Measurements from ENCODE around the gene HNRNPF.

HNRNPF gene

GRCh38 chr10:43390759-43391158, 18.2 kb downstream of the HNRNPF start:
- H3K4me3 ChIP-seq (ENCODE audit: low read depth in 1 of 5, low read length in 5 of 5): no peak overlapping the region
- no peak overlapping the region for H3K27ac ChIP-seq (ENCODE audit: low read depth, low read length)
- no peaks in the 10 kb centered on the region for H3K9me3 ChIP-seq (ENCODE audit: control insufficient read depth in 5 of 5, low read length in 5 of 5)
- H3K4me1 ChIP-seq (ENCODE audit: control insufficient read depth in 5 of 5, insufficient read depth in 5 of 5, low read length in 5 of 5): peaks cover 0 to 25% (median 20%) of the 10 kb centered on the region in 5 donors
- H3K36me3 ChIP-seq (ENCODE audit: control insufficient read depth in 5 of 5, insufficient read depth in 5 of 5, low read length in 5 of 5): peaks cover 27 to 91% (median 78%) of the 10 kb centered on the region in 5 donors
- H3K9ac ChIP-seq (ENCODE audit: low read length in 5 of 5): no peak overlapping the region
- no peaks in the 10 kb centered on the region for H3K27me3 ChIP-seq (ENCODE audit: control insufficient read depth in 5 of 5, insufficient read depth in 4 of 5, low read length in 5 of 5)

DNA sequence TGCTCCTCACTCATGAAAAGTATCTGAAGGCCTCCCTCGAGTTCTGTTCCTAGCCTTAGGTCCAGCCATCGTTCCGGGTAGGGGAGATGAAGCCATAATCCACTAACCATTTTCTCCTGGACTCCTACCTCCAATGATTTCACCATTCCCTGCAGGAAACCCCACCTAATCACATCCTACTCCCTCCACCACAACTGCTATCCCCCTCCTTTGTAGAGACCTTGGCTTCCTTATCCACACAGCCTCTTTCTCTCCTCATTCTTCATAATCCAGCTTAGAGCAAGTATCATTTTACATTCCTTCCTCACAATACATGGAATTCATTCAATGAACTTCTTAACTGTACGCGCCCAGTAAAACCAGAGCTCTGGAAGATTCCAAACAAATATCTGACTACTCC, 18.7 kb downstream of the HNRNPF start:
- Histone ChIP-seq H3K4me1 (ENCODE audit: control insufficient read depth in 5 of 5, insufficient read depth in 5 of 5, low read length in 5 of 5) (peaks cover 0 to 20% (median 15%) of the 10 kb centered on the region in 5 donors), H3K4me3 (ENCODE audit: low read depth in 1 of 5, low read length in 5 of 5) (no peak overlapping the region), H3K9ac (ENCODE audit: low read length in 5 of 5) (no peak overlapping the region), H3K27ac (ENCODE audit: low read depth, low read length) (no peak overlapping the region), H3K36me3 (ENCODE audit: control insufficient read depth in 5 of 5, insufficient read depth in 5 of 5, low read length in 5 of 5) (peaks cover 27 to 94% (median 78%) of the 10 kb centered on the region in 5 donors), H3K27me3 (ENCODE audit: control insufficient read depth in 5 of 5, insufficient read depth in 4 of 5, low read length in 5 of 5) (no peaks in the 10 kb centered on the region), H3K9me3 (ENCODE audit: control insufficient read depth in 5 of 5, low read length in 5 of 5) (no peaks in the 10 kb centered on the region)

DNA sequence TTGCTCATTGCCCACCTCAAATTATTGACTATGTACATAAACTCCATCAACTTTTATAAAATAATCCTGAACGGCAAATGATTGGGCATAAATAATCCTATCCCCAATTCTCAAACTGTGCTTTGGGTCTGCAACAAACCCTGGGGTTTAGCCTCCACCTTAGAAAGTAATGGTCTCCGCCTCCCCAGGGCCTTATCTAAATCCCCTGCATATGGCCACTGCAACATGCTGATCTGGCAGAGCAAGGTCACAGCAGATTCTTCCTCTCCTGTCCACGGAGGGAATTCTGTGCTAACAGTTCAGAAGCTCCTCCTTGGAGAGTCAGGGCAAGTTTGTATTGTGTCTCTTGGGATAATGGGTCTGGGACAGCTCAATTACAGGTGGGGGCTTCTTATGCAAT, 19.1 kb downstream of the HNRNPF start:
- H3K4me1 ChIP-seq (ENCODE audit: control insufficient read depth in 5 of 5, insufficient read depth in 5 of 5, low read length in 5 of 5): peaks cover 0 to 16% (median 11%) of the 10 kb centered on the region in 5 donors
- H3K4me3 ChIP-seq (ENCODE audit: low read depth in 1 of 5, low read length in 5 of 5): no peak overlapping the region
- no peaks in the 10 kb centered on the region for H3K27me3 ChIP-seq (ENCODE audit: control insufficient read depth in 5 of 5, insufficient read depth in 4 of 5, low read length in 5 of 5)
- H3K36me3 ChIP-seq (ENCODE audit: control insufficient read depth in 5 of 5, insufficient read depth in 5 of 5, low read length in 5 of 5): peaks cover 27 to 98% (median 79%) of the 10 kb centered on the region in 5 donors
- no peak overlapping the region for H3K9ac ChIP-seq (ENCODE audit: low read length in 5 of 5)
- no peak overlapping the region for H3K27ac ChIP-seq (ENCODE audit: low read depth, low read length)
- H3K9me3 ChIP-seq (ENCODE audit: control insufficient read depth in 5 of 5, low read length in 5 of 5): no peaks in the 10 kb centered on the region

DNA sequence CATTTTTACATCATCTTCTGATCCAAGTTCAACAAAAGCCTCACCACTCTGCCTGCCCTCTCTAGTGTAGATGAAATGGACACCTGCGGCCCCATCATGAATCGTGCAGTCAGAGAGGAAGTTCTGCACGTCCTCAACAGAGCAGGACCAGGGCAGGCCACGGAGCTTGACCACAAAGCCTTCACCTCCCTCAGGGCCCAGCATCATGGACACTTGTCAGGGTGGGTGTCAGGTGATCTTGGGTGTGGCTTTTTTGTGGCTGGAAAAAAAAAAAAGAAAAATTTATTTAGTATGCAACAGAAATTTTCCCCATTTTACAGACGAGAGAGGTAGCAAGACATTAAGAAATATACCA, 21.3 kb downstream of the HNRNPF start:
- Histone ChIP-seq H3K9me3 (ENCODE audit: control insufficient read depth in 5 of 5, low read length in 5 of 5) (no peaks in the 10 kb centered on the region), H3K36me3 (ENCODE audit: control insufficient read depth in 5 of 5, insufficient read depth in 5 of 5, low read length in 5 of 5) (peaks cover 19 to 81% (median 69%) of the 10 kb centered on the region in 5 donors), H3K9ac (ENCODE audit: low read length in 5 of 5) (no peak overlapping the region), H3K4me1 (ENCODE audit: control insufficient read depth in 5 of 5, insufficient read depth in 5 of 5, low read length in 5 of 5) (peaks cover 0 to 5% (median 4%) of the 10 kb centered on the region in 5 donors), H3K27ac (ENCODE audit: low read depth, low read length) (no peak overlapping the region), H3K27me3 (ENCODE audit: control insufficient read depth in 5 of 5, insufficient read depth in 4 of 5, low read length in 5 of 5) (no peaks in the 10 kb centered on the region), H3K4me3 (ENCODE audit: low read depth in 1 of 5, low read length in 5 of 5) (no peak overlapping the region)

- Histone ChIP-seq H3K4me3 (ENCODE audit: low read depth in 1 of 5, low read length in 5 of 5) (no peak overlapping the region), H3K27ac (ENCODE audit: low read depth, low read length) (no peak overlapping the region), H3K9ac (ENCODE audit: low read length in 5 of 5) (no peak overlapping the region), H3K9me3 (ENCODE audit: control insufficient read depth in 5 of 5, low read length in 5 of 5) (no peaks in the 10 kb centered on the region), H3K4me1 (ENCODE audit: control insufficient read depth in 5 of 5, insufficient read depth in 5 of 5, low read length in 5 of 5) (peaks cover 0 to 4% (median 2%) of the 10 kb centered on the region in 5 donors), H3K36me3 (ENCODE audit: control insufficient read depth in 5 of 5, insufficient read depth in 5 of 5, low read length in 5 of 5) (peaks cover 19 to 75% (median 64%) of the 10 kb centered on the region in 5 donors), H3K27me3 (ENCODE audit: control insufficient read depth in 5 of 5, insufficient read depth in 4 of 5, low read length in 5 of 5) (no peaks in the 10 kb centered on the region)
Measured at GRCh38 chr10:43386981-43387677, 21.9 kb downstream of the HNRNPF start.

GRCh38 chr10:43386549-43386948, 22.4 kb downstream of the HNRNPF start:
- Histone ChIP-seq H3K4me3 (ENCODE audit: low read depth in 1 of 5, low read length in 5 of 5) (no peak overlapping the region), H3K27me3 (ENCODE audit: control insufficient read depth in 5 of 5, insufficient read depth in 4 of 5, low read length in 5 of 5) (no peaks in the 10 kb centered on the region), H3K4me1 (ENCODE audit: control insufficient read depth in 5 of 5, insufficient read depth in 5 of 5, low read length in 5 of 5) (peaks cover 0 to 4% (median 2%) of the 10 kb centered on the region in 5 donors), H3K36me3 (ENCODE audit: control insufficient read depth in 5 of 5, insufficient read depth in 5 of 5, low read length in 5 of 5) (peaks cover 19 to 70% (median 60%) of the 10 kb centered on the region in 5 donors), H3K9ac (ENCODE audit: low read length in 5 of 5) (no peak overlapping the region), H3K9me3 (ENCODE audit: control insufficient read depth in 5 of 5, low read length in 5 of 5) (no peaks in the 10 kb centered on the region), H3K27ac (ENCODE audit: low read depth, low read length) (no peak overlapping the region)

DNA sequence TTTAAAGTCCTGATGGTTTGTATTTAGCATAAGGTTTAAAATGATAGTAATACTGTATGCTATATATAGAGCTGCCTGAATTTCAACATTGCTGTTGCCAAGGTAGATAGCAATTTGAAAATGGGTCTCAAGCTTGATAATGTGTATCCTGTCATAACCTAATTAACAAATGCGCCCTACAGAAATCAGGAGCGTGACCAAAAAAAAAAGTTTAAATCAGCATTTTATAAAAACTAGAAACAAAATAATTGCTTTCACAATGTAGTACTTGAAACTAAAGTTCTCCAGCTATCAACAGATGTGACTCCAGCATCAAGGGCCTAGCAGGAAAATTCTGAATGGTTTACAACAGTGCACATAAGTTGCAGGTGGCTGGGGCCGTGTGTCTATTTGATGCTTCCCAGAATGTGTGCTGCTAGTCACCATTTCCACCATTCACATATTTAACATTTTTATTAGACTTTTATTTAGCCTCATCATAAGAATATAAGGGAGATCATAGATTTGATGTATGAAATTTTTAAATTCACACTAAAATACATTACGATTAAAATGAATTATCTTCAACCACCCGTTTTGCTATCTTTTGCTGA, 23.5 kb downstream of the HNRNPF start:
- H3K4me1 ChIP-seq (ENCODE audit: control insufficient read depth in 5 of 5, insufficient read depth in 5 of 5, low read length in 5 of 5): peaks cover 0 to under 1% (median 0%) of the 10 kb centered on the region in 5 donors
- H3K27ac ChIP-seq (ENCODE audit: low read depth, low read length): no peak overlapping the region
- no peak overlapping the region for H3K9ac ChIP-seq (ENCODE audit: low read length in 5 of 5)
- no peaks in the 10 kb centered on the region for H3K27me3 ChIP-seq (ENCODE audit: control insufficient read depth in 5 of 5, insufficient read depth in 4 of 5, low read length in 5 of 5)
- no peak overlapping the region for H3K4me3 ChIP-seq (ENCODE audit: low read depth in 1 of 5, low read length in 5 of 5)
- H3K9me3 ChIP-seq (ENCODE audit: control insufficient read depth in 5 of 5, low read length in 5 of 5): no peaks in the 10 kb centered on the region
- H3K36me3 ChIP-seq (ENCODE audit: control insufficient read depth in 5 of 5, insufficient read depth in 5 of 5, low read length in 5 of 5): peaks cover 19 to 59% (median 52%) of the 10 kb centered on the region in 5 donors

- no peak overlapping the region for H3K4me3 ChIP-seq (ENCODE audit: low read depth in 1 of 5, low read length in 5 of 5)
- peaks cover 16 to 50% (median 43%) of the 10 kb centered on the region in 5 donors for H3K36me3 ChIP-seq (ENCODE audit: control insufficient read depth in 5 of 5, insufficient read depth in 5 of 5, low read length in 5 of 5)
- no peaks in the 10 kb centered on the region for H3K27me3 ChIP-seq (ENCODE audit: control insufficient read depth in 5 of 5, insufficient read depth in 4 of 5, low read length in 5 of 5)
- H3K4me1 ChIP-seq (ENCODE audit: control insufficient read depth in 5 of 5, insufficient read depth in 5 of 5, low read length in 5 of 5): no peaks in the 10 kb centered on the region
- H3K9ac ChIP-seq (ENCODE audit: low read length in 5 of 5): no peak overlapping the region
- no peak overlapping the region for H3K27ac ChIP-seq (ENCODE audit: low read depth, low read length)
- no peaks in the 10 kb centered on the region for H3K9me3 ChIP-seq (ENCODE audit: control insufficient read depth in 5 of 5, low read length in 5 of 5)
Measured at GRCh38 chr10:43384252-43385221, 24.4 kb downstream of the HNRNPF start.

DNA sequence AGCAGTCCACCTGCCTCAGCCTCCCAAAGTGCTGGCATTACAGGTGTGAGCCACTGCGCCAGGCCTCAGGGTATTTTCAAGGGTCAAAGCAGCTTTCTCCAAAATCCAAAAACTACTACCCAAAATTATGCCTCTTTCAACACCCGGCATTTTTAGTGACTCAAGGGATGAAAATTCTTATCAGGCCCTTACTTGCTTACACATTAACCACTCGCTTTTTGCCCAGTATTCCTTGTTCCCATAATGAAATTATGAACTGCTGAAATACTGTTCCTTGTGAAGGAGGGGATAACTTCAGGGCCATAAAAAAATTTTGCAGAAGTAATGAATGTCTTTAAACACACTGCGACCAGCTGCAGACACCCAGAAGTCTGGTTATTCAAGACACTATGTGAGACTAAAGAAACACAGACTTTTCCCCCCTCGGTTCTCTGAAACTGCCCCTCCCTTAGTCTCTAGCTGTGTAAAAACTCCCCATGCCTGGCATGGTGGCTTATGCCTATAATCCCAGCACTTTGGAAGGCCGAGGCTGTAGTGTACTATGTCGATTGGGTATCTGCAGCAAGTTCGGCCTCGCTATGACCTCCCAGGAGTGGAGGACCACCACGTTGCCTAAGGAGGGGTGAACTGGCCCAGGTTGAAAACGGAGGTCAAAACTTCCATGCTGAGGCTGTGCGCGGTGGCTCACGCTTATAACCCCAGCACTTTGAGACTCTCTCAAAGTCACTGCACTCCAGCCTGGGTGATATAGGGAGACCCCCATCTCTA, 25.6 kb downstream of the HNRNPF start:
- Histone ChIP-seq H3K27me3 (ENCODE audit: control insufficient read depth in 5 of 5, insufficient read depth in 4 of 5, low read length in 5 of 5) (no peaks in the 10 kb centered on the region), H3K36me3 (ENCODE audit: control insufficient read depth in 5 of 5, insufficient read depth in 5 of 5, low read length in 5 of 5) (peaks cover 13 to 38% (median 32%) of the 10 kb centered on the region in 5 donors), H3K9me3 (ENCODE audit: control insufficient read depth in 5 of 5, low read length in 5 of 5) (no peaks in the 10 kb centered on the region), H3K27ac (ENCODE audit: low read depth, low read length) (no peak overlapping the region), H3K4me1 (ENCODE audit: control insufficient read depth in 5 of 5, insufficient read depth in 5 of 5, low read length in 5 of 5) (no peaks in the 10 kb centered on the region), H3K4me3 (ENCODE audit: low read depth in 1 of 5, low read length in 5 of 5) (no peak overlapping the region), H3K9ac (ENCODE audit: low read length in 5 of 5) (no peak overlapping the region)

All from subcutaneous abdominal adipose tissue (tissue), 5 donors.